ENCODE data around the gene TSPAN4. TPM values are rescaled to one million over a fixed set of nuclear protein-coding genes. Genes with fewer than 3 reads are reported as not detected.

Gene TSPAN4
- total and polyA plus RNA-seq, 2 of the 13 experiments (the other 11 are each of a cell fraction or from before 2014, with no cell fraction given) = 31.7 to 68.3 TPM

GRCh38 chr11:844693-845644 lies 2.3 kb downstream of the TSPAN4 start (continued):
- TF ChIP-seq CREBL2 (CRISPR knock-in tag; IDR thresholded peaks at IDR 0.05; ENCODE audit: borderline replicate concordance) (no peak), RFX1 (IDR thresholded peaks at IDR 0.05) (peak; percentile 75), RARA (CRISPR knock-in tag; IDR thresholded peaks at IDR 0.05) (peak; percentile 36), ZNF790 (CRISPR knock-in tag; IDR thresholded peaks at IDR 0.05; ENCODE audit: borderline replicate concordance) (no peak), EEA1 (CRISPR knock-in tag; IDR thresholded peaks at IDR 0.05; ENCODE audit: borderline replicate concordance) (peak; percentile 62; the same call in 1 of the 2 replicates), PATZ1 (CRISPR knock-in tag; IDR thresholded peaks at IDR 0.05) (peak; percentile 71; the same call in 1 of the 2 replicates), SP5 (CRISPR knock-in tag; IDR thresholded peaks at IDR 0.05; ENCODE audit: borderline replicate concordance, low read depth) (peak; percentile 70), PPARG (CRISPR knock-in tag; conservative IDR thresholded peaks at IDR 0.05) (no peak), GMEB2 (CRISPR knock-in tag; IDR thresholded peaks at IDR 0.05; ENCODE audit: low read depth) (no peak), ZNF800 (CRISPR knock-in tag; IDR thresholded peaks at IDR 0.05) (no peak), ZNF777 (CRISPR knock-in tag; IDR thresholded peaks at IDR 0.05) (no peak), HMG20A (CRISPR knock-in tag; IDR thresholded peaks at IDR 0.05; ENCODE audit: borderline replicate concordance) (no peak), ZFYVE20 (CRISPR knock-in tag; IDR thresholded peaks at IDR 0.05; ENCODE audit: borderline replicate concordance, low read depth) (no peak), SPEN (CRISPR knock-in tag; IDR thresholded peaks at IDR 0.05; ENCODE audit: low read depth) (0 out of 2 replicates have a peak, but pooled peaks have one; percentile 21), SKI (IDR thresholded peaks at IDR 0.05; ENCODE audit: partially characterized antibody) (no peak), ZNF543 (CRISPR knock-in tag; IDR thresholded peaks at IDR 0.05) (0 out of 2 replicates have a peak, but pooled peaks have one; percentile 72), ELF3 (CRISPR knock-in tag; IDR thresholded peaks at IDR 0.05) (peak; percentile 42; the same call in 1 of the 2 replicates), MYPOP (CRISPR knock-in tag; IDR thresholded peaks at IDR 0.05) (peak; percentile 35; the same call in 1 of the 2 replicates), RFXANK (CRISPR knock-in tag; IDR thresholded peaks at IDR 0.05) (no peak), LBX2 (CRISPR knock-in tag; IDR thresholded peaks at IDR 0.05; ENCODE audit: borderline replicate concordance) (no peak), ZSCAN31 (CRISPR knock-in tag; IDR thresholded peaks at IDR 0.05; ENCODE audit: low read depth) (peak; percentile 27; the same call in 1 of the 2 replicates), ZNF12 (CRISPR knock-in tag; IDR thresholded peaks at IDR 0.05) (no peak)
